ENCODE data around the gene SCAF4. TPM values are rescaled to one million over a fixed set of nuclear protein-coding genes. Genes with fewer than 3 reads are reported as not detected.

The SCAF4 gene
- total and polyA plus RNA-seq, 2 of the 8 experiments (the other 6 are each of a cell fraction or from before 2014, with no cell fraction given), result 28.9 to 55.1 TPM

DNA sequence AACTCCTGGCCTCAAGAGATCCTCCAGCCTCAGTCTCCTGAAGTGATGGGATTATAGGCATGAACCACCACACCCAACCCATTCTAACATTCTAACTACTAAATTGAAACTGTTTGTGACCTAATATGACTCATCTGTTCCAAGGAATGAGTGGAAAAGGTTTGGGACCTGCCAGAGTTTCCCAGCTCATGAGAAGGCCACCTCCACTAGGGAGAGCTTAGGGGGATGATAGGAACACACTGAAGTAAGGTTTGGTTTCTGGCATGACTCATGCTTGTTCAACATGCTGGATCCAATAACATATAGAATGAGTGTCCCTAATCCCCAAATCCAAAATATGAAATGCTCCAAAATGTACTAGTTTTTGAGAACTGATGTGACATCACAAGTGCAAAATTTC is 18.9 kb upstream of the SCAF4 start:
- Histone ChIP-seq H3K27ac (ENCODE audit: low read depth, low read length) (no peak overlapping the region), H2AK5ac (ENCODE audit: low read depth, low read length) (no peak overlapping the region), H4K91ac (replicated peaks; ENCODE audit: insufficient read length, low read length) (no peak overlapping the region), H4K20me1 (replicated peaks in 1 of 2; ENCODE audit: control insufficient read depth in 1 of 2, insufficient read depth in 2 of 2, low read length in 2 of 2) (no peaks in the 10 kb centered on the region), H3K9ac (replicated peaks in 1 of 4; ENCODE audit: extremely low read depth in 1 of 4, low read depth in 3 of 4, low read length in 3 of 4) (no peak overlapping the region), H3K4ac (replicated peaks; ENCODE audit: insufficient read length, low read depth, low read length) (no peak overlapping the region), H3K18ac (ENCODE audit: extremely low read depth, low read length) (no peak overlapping the region), H3K9me3 (ENCODE audit: insufficient read depth in 2 of 2, low read depth in 1 of 2, low read length in 1 of 2) (0 out of 4 replicates have a peak, but pooled peaks cover 0 to 4% of the 10 kb centered on the region in 2 experiments), H2BK12ac (ENCODE audit: low read depth, low read length) (no peak overlapping the region), H2BK5ac (ENCODE audit: low read depth, low read length) (no peak overlapping the region), H4K5ac (ENCODE audit: insufficient read length, low read depth, low read length) (no peak overlapping the region), H2BK20ac (ENCODE audit: low read length) (no peak overlapping the region), H4K8ac (ENCODE audit: extremely low read depth, insufficient read depth, low read length) (no peak overlapping the region), H3K23me2 (ENCODE audit: low read depth, low read length) (no peaks in the 10 kb centered on the region), H3K4me3 (ENCODE audit: extremely low read depth in 1 of 4, insufficient read depth in 2 of 4, low read depth in 3 of 4, low read length in 4 of 4) (no peak overlapping the region), H2BK15ac (ENCODE audit: low read length) (no peak overlapping the region), H3K4me2 (ENCODE audit: insufficient read depth in 1 of 2, low read depth in 2 of 2, low read length in 2 of 2) (no peak overlapping the region), H3K79me2 (ENCODE audit: control insufficient read depth in 1 of 2, insufficient read depth in 2 of 2, low read length in 2 of 2) (no peaks in the 10 kb centered on the region), H3K56ac (replicated peaks; ENCODE audit: insufficient read length, low read depth, low read length) (no peak overlapping the region), H3K14ac (ENCODE audit: insufficient read length) (no peak overlapping the region), H2BK120ac (replicated peaks; ENCODE audit: low read depth, low read length) (no peak overlapping the region), H3K4me1 (replicated peaks in 1 of 4; ENCODE audit: control insufficient read depth in 3 of 4, insufficient read depth in 4 of 4, low read length in 3 of 4) (peaks cover 0 to 8% (median 5%) of the 10 kb centered on the region in 4 experiments; a peak in 3 of 7 replicates), H3K27me3 (replicated peaks in 1 of 4; ENCODE audit: control insufficient read depth in 3 of 4, extremely low read depth in 1 of 4, insufficient read depth in 3 of 4, low read length in 3 of 4) (no peaks in the 10 kb centered on the region), H3K36me3 (ENCODE audit: control insufficient read depth in 2 of 4, insufficient read depth in 4 of 4, low read length in 3 of 4) (no peaks in the 10 kb centered on the region), H3K23ac (ENCODE audit: insufficient read length) (no peak overlapping the region), H2AFZ (ENCODE audit: low read length) (no peak overlapping the region), H3K79me1 (ENCODE audit: low read depth, low read length) (no peaks in the 10 kb centered on the region)
- CTCF ChIA-PET (ENCODE audit: partially characterized antibody), result no interaction called here
- POLR2A ChIA-PET (ENCODE audit: partially characterized antibody), result no interaction called here
- no peak for DNase-seq (ENCODE audit: low read depth in 1 of 2, low spot score in 2 of 2)
- FAIRE-seq, result no peak
- TF ChIP-seq POLR2AphosphoS5 (IDR thresholded peaks at IDR 0.05; ENCODE audit: low read depth, low read length), result no peak
- TF ChIP-seq, protein P1, sequence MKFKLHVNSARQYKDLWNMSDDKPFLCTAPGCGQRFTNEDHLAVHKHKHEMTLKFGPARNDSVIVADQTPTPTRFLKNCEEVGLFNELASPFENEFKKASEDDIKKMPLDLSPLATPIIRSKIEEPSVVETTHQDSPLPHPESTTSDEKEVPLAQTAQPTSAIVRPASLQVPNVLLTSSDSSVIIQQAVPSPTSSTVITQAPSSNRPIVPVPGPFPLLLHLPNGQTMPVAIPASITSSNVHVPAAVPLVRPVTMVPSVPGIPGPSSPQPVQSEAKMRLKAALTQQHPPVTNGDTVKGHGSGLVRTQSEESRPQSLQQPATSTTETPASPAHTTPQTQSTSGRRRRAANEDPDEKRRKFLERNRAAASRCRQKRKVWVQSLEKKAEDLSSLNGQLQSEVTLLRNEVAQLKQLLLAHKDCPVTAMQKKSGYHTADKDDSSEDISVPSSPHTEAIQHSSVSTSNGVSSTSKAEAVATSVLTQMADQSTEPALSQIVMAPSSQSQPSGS (IDR thresholded peaks at IDR 0.05; ENCODE audit: low read length), result no peak
- no peak for TF ChIP-seq SIN3A (conservative IDR thresholded peaks at IDR 0.05 in 1 of 2, IDR thresholded peaks at IDR 0.05 in 1 of 2; ENCODE audit: low read depth in 1 of 2, low read length in 2 of 2)
